Measurements from ENCODE around the gene SLC16A12.

- TF ChIP-seq CTCF (conservative IDR thresholded peaks at IDR 0.05; ENCODE audit: low read length) (no peak), EZH2phosphoT487 (IDR thresholded peaks at IDR 0.05; ENCODE audit: borderline replicate concordance) (no peak)
Observed at GRCh38 chr10:89520706-89521105, 14.7 kb downstream of the SLC16A12 start.

All from Loucy (cell line).